Measurements from ENCODE around the gene FAM83E.

DNA sequence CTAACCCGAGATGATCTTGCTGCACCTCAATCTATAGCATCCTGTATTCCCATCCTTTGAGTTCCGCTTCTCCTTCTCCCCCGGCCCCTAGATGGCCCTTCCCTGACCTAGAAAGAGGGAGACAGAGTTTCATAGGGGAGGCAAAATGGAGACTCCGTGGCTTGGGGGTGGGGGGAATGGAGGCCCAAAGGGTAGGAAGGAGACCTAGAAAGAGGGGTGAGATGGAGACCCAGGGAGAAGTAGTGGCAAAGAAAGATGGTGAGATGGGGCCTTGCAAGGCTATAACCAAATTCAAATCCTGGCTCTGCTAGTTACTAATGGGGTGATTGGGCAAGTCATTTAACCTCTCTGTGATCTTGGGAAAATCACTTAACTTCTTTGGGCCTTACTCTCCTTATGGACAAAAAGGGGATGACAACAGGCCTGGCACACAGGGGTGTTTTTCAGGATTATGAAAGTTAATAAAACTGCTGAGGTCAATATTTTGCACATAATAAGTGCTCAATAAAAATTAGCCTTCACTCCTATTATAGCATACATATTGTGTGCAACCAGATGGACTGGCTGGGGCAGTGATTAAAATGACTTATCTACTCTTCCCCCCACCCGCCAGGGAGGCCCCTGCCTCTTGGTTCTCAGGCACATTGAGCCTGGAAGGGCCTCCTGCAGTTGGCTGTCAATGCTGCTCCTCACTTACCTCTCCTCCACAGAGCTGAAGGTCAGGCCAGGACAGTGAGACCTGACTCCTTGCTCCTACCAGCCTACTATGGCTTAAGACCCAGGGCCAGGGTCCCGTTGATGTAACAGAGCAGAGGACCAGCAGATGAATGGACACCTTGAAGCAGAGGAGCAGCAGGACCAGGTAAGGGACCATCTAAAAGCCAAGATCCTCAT is 5.1 kb upstream of the FAM83E start:
- no peak for TF ChIP-seq CTBP1 (IDR thresholded peaks at IDR 0.05; ENCODE audit: borderline replicate concordance)
- TF ChIP-seq ARNT (IDR thresholded peaks at IDR 0.05) = no peak
- TF ChIP-seq SP1 (IDR thresholded peaks at IDR 0.05) = no peak
- no peak for TF ChIP-seq SUZ12 (IDR thresholded peaks at IDR 0.05)
- TF ChIP-seq HDGF (IDR thresholded peaks at IDR 0.05; ENCODE audit: borderline replicate concordance) = no peak
- TF ChIP-seq TARDBP (IDR thresholded peaks at IDR 0.05) = no peak
- no peak for TF ChIP-seq ELF4 (IDR thresholded peaks at IDR 0.05)
- no peak for TF ChIP-seq FOXA1 (IDR thresholded peaks at IDR 0.05)
- TF ChIP-seq NFRKB (IDR thresholded peaks at IDR 0.05) = no peak
- TF ChIP-seq FOXM1 (IDR thresholded peaks at IDR 0.05; ENCODE audit: borderline replicate concordance) = no peak
